Testis (tissue), 2 donors: ENCODE data around the gene SLC4A5.

Experiments
- CTCF ChIP-seq, 3 experiments: fragments of 450-650 bp in 2 of 3; fragments of 200-600 bp in 1 of 3; sonication (generic) in 1 of 3; IDR thresholded peaks; one replicate each; pipeline ENCODE4 v1.5.1; 2016 to 2019; ENCODE audit warnings: antibody characterized with exemption in 3 of 3, mild to moderate bottlenecking in 2 of 3, moderate library complexity in 1 of 3
- POLR2A ChIP-seq: fragments of 450-650 bp; IDR thresholded peaks from one replicate; pipeline ENCODE4 v1.6.1; 2017; ENCODE audit warnings: antibody characterized with exemption, mild to moderate bottlenecking, moderate library complexity

- no peak for TF ChIP-seq CTCF (IDR thresholded peaks at IDR 0.05)
- TF ChIP-seq POLR2A, result no peak
Measured at GRCh38 chr2:74191596-74192380, 151.4 kb downstream of the SLC4A5 start.
